Smooth muscle cell (in vitro differentiated cells): ENCODE measurements around the gene ETS1. TPM values are rescaled to one million over a fixed set of nuclear protein-coding genes. Genes with fewer than 3 reads are reported as not detected.

Experiments
- DNase-seq: peaks from one replicate; lab custom pipeline; 2025; ENCODE audit not compliant: unreplicated experiment; lab: John Stamatoyannopoulos, UW
- H2AFZ ChIP-seq: fragments of 200-600 bp; sonication (generic); 2 replicates; pipeline ENCODE4 v1.6.0; 2016; ENCODE audit warnings: antibody characterized with exemption, low read depth, mild to moderate bottlenecking
- H3F3A ChIP-seq: fragments of 200-600 bp; sonication (generic); 2 replicates; pipeline ENCODE4 v1.6.0; 2017; ENCODE audit warnings: antibody characterized with exemption, low read depth
- H3K27ac ChIP-seq: fragments of 200-600 bp; sonication (generic); 2 replicates; pipeline ENCODE4 v1.5.1; 2016; ENCODE audit warnings: low read depth, mild to moderate bottlenecking
- H3K27me3 ChIP-seq: fragments of 200-600 bp; sonication (generic); 2 replicates; pipeline ENCODE4 v1.6.1; 2016; ENCODE audit warnings: low read depth, mild to moderate bottlenecking
- H3K36me3 ChIP-seq: fragments of 200-600 bp; sonication (generic); 2 replicates; pipeline ENCODE4 v1.5.1; 2016; ENCODE audit warnings: low read depth
- H3K4me1 ChIP-seq: fragments of 200-600 bp; sonication (generic); 2 replicates; pipeline ENCODE4 v1.5.1; 2016; ENCODE audit warnings: low read depth
- H3K4me2 ChIP-seq: fragments of 200-600 bp; sonication (generic); 2 replicates; pipeline ENCODE4 v1.6.0; 2016; ENCODE audit warnings: mild to moderate bottlenecking
- H3K4me3 ChIP-seq: fragments of 200-600 bp; sonication (generic); 2 replicates; pipeline ENCODE4 v1.5.1; 2016; ENCODE audit warnings: mild to moderate bottlenecking
- H3K79me2 ChIP-seq: fragments of 200-600 bp; sonication (generic); 2 replicates; pipeline ENCODE4 v1.6.0; 2016; ENCODE audit warnings: low read depth, mild to moderate bottlenecking
- H3K9ac ChIP-seq: fragments of 200-600 bp; sonication (generic); 2 replicates; pipeline ENCODE4 v1.6.0; 2016; ENCODE audit warnings: low read depth
- H3K9me3 ChIP-seq: fragments of 200-600 bp; sonication (generic); replicated peaks from 2 replicates; pipeline ENCODE4 v1.5.1; 2016; ENCODE audit warnings: low read depth
- H4K20me1 ChIP-seq: fragments of 200-600 bp; sonication (generic); 2 replicates; pipeline ENCODE4 v1.6.0; 2016; ENCODE audit warnings: low read depth
- WGBS: methylation state at CpG from one replicate; pipeline ENCODE4 v1.1.7; 2016; ENCODE audit warnings: low lambda C conversion rate; 5-methylcytosine and 5-hydroxymethylcytosine counted together
- polyA plus RNA-seq: library from polyadenylated mRNA; unstranded; fragments of >200 nt; fragmentation: Nextera tagmentation; extraction: Ambion mirVana; gene quantifications from 2 replicates; pipeline ENCODE4 v1.2.1, GENCODE V29; 2016
- total RNA-seq: library from RNA; depleted of rRNA; stranded (reverse); fragments of >200 nt; gene quantifications from 2 replicates; pipeline ENCODE4 v1.2.3, GENCODE V29; 2014
- TF ChIP-seq, protein P1 (sequence below): fragments of 200-600 bp; sonication (generic); IDR thresholded peaks from 2 replicates; pipeline ENCODE4 v1.5.1; 2017; ENCODE audit warnings: borderline replicate concordance, mild to moderate bottlenecking, antibody characterized with exemption; ENCODE audit not compliant: insufficient read depth, poor library complexity, severe bottlenecking

Gene ETS1
- total and polyA plus RNA-seq, 2 experiments from 2014 or later, result 4.1 to 22.8 TPM

DNA sequence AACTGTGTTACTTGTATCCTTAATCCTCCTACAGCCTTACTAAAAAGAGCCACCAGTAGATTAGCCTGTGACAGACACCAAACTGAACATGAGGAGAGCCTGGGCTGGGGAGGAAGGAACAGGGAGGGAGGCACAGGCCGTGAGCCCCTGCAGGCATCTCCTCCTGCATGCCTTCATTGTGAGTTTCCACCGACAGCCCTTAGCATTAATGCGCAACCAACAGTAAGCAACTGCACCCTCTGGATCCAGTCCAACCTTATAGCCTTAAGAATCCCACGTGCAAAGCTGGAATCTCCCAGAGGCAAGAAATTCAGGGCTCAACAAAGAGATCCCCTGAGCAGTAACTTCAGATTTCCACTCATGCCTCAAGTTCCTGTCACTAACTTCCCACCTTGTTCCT is 84.6 kb downstream of the ETS1 start:
- no peak for DNase-seq
- TF ChIP-seq, protein P1, sequence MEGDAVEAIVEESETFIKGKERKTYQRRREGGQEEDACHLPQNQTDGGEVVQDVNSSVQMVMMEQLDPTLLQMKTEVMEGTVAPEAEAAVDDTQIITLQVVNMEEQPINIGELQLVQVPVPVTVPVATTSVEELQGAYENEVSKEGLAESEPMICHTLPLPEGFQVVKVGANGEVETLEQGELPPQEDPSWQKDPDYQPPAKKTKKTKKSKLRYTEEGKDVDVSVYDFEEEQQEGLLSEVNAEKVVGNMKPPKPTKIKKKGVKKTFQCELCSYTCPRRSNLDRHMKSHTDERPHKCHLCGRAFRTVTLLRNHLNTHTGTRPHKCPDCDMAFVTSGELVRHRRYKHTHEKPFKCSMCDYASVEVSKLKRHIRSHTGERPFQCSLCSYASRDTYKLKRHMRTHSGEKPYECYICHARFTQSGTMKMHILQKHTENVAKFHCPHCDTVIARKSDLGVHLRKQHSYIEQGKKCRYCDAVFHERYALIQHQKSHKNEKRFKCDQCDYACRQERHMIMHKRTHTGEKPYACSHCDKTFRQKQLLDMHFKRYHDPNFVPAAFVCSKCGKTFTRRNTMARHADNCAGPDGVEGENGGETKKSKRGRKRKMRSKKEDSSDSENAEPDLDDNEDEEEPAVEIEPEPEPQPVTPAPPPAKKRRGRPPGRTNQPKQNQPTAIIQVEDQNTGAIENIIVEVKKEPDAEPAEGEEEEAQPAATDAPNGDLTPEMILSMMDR, result no peak
- Histone ChIP-seq H3K4me3 (no peak overlapping the region), H3K27me3 (no peaks in the 10 kb centered on the region), H3K79me2 (peaks cover 48% of the 10 kb centered on the region), H3K9me3 (no peaks in the 10 kb centered on the region), H4K20me1 (peaks cover 13% of the 10 kb centered on the region), H3K36me3 (no peaks in the 10 kb centered on the region), H3K9ac (peak overlapping the region; percentile 66), H3K27ac (peak overlapping the region; percentile 97), H3F3A (peaks cover 58% of the 10 kb centered on the region), H2AFZ (no peak overlapping the region), H3K4me2 (peak overlapping the region; percentile 78), H3K4me1 (peaks cover 49% of the 10 kb centered on the region)
- WGBS, result 1% methylated on average over 4 of the region's 4 CpGs

DNA sequence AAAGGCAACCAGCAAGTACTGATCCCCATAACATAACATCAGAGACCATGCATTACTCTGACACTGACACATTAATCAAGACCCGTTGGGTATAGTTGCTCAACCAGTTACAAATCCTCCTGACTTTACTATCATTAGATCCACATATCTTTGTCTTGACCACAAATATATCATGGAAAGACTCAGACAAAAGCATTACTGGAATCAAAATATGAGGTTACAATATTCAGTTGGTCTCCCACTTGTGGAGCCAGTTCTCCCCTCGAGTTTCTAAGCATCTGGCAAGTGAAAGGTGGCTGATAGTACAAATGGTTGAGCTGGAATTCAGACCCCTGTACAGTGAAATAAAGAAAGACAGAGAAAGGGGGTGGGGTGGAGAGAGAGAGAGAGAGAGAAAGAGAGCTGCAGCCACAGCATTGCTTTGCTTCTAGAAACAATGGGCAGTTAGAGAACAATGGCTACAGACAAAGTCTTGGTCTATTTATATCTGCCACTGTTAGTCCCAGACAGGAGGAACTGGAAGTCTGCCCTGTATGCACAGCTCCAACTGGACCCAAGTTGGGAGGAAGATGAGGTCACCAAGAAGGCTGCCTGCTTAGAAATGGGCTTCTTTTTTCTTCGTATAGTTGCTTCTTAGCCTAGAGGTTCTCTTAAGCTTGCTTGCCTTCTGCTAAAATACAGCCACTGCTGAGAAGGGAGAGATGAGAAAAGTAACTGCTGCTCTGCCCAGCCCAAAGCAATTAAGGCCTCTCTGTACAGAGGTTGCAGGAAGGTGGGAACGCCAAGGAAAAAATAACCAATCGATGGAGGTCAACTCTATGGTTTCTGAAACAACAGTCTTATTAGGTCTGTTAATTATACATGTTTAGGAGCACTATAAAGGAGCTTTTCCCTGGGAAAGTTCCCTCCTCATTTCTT is 85.5 kb downstream of the ETS1 start:
- Histone ChIP-seq H3K4me3 (no peak overlapping the region), H4K20me1 (peaks cover 9% of the 10 kb centered on the region), H3F3A (peaks cover 55% of the 10 kb centered on the region), H3K4me2 (peak overlapping the region; percentile 78), H3K36me3 (no peaks in the 10 kb centered on the region), H3K27me3 (no peaks in the 10 kb centered on the region), H2AFZ (no peak overlapping the region), H3K9me3 (no peaks in the 10 kb centered on the region), H3K4me1 (peaks cover 51% of the 10 kb centered on the region), H3K9ac (peak overlapping the region; percentile 66), H3K27ac (peak overlapping the region; percentile 97), H3K79me2 (peaks cover 48% of the 10 kb centered on the region)
- DNase-seq, result no peak
- 32% methylated on average over 5 of the region's 5 CpGs for WGBS
- TF ChIP-seq, protein P1, result no peak

DNA sequence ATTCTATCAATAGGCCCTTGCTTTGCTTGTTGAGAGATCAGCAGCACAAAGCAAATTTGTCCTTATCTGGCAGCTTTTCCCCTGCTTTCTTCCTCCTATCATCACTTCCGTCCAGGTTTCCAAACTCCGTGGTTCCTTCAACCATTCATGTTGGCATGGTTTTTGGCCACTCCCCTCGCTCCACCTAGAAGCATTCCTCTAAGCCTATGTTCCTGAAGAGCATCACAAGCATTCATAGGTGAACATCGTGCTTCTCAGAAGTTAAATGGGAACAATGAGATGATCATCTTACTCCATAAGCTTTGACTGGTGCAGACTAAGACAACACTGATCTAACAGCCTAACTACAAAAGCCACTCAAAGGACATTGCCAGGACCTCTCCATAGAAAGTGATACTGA is 86.3 kb downstream of the ETS1 start:
- Histone ChIP-seq H3K9ac (peak overlapping the region; percentile 66), H3K27ac (peak overlapping the region; percentile 97), H2AFZ (no peak overlapping the region), H3K79me2 (peaks cover 53% of the 10 kb centered on the region), H3K4me3 (no peak overlapping the region), H3K9me3 (no peaks in the 10 kb centered on the region), H3K36me3 (no peaks in the 10 kb centered on the region), H4K20me1 (peaks cover 9% of the 10 kb centered on the region), H3K27me3 (no peaks in the 10 kb centered on the region), H3K4me2 (peak overlapping the region; percentile 78), H3F3A (peaks cover 53% of the 10 kb centered on the region), H3K4me1 (peaks cover 50% of the 10 kb centered on the region)
- TF ChIP-seq, protein P1, result no peak
- WGBS, result 85% methylated on average over 4 of the region's 4 CpGs
- no peak for DNase-seq
